Measurements from ENCODE around the gene TCEAL3.
"Not testable (repeated sequence)": the region's sequence is repeated elsewhere in the genome, so short reads cannot be mapped to it uniquely, and the experiment has no call there.

The TCEAL3 gene, protein sequence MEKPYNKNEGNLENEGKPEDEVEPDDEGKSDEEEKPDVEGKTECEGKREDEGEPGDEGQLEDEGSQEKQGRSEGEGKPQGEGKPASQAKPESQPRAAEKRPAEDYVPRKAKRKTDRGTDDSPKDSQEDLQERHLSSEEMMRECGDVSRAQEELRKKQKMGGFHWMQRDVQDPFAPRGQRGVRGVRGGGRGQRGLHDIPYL

DNA sequence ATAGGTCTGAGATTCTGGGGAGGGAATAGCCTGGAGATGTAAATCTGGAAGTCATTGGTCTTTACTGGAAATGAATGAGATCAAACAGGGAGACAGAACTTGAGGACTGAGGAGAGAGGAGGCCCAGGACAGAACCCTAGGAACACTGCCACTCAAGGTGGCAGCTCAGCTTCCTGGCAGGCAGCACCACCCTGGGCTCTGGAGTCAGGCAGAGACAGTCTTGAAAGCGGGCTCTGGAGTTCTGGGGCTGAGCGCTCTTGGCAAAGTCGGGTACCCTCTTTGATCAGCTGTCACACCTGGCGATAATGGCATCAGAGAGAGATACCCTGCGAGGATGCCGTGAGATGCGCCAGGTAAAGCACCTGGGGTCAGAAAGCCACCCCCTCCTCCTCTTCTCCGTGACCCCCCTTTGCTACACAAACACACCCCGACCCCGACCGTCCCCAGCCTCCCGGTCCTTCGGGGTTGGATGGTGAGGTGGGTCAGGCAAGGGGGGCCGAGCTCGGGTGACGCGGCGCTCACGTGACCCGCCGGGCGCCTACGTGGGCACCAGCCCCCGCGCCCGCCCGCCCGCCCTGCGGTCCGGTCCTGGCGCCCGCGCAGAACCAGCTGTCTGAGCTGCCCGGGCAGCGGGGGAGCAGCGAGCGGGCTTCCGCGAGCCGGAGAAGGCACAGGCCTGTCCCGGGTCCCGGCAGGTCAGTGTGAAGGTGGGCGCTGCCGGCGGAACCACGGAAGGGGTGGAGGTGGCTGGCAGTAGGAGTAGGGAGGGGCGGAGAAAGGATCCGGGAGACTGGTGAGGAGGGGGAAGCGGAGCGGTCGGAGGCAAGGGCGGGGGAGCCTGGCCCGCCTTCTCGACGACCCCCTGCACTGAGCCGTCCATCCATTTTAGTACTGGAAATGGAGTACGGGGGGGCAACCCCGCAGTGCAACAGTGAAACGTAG, at the start of gene TCEAL3:
TCEAL3 (plus strand) TSS at position 600 of the 942 bp plus-strand sequence. CDS start 1,102 bp downstream, outside the sequence.
- DNase-seq (ENCODE audit: low read depth): peak; percentile 19

DNA sequence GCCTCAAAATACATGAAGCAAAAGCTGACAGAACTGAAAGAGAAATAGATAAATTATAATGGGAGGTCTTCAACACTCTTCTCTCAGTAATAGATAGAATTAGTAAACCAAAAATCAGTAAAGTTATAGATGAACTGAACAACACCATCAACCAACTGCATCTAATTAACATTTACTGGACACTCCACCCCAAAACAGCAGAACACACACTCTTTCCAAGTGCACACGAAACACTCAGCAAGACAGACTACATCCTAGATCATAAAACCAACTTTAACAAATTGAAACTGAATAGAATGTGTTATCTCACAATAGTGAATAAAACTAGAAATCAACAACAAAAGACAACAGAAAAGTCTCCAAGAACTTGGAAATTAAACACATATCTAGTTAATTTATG, 47.5 kb upstream of the TCEAL3 start:
- DNase-seq (ENCODE audit: low read depth): no peak

DNA sequence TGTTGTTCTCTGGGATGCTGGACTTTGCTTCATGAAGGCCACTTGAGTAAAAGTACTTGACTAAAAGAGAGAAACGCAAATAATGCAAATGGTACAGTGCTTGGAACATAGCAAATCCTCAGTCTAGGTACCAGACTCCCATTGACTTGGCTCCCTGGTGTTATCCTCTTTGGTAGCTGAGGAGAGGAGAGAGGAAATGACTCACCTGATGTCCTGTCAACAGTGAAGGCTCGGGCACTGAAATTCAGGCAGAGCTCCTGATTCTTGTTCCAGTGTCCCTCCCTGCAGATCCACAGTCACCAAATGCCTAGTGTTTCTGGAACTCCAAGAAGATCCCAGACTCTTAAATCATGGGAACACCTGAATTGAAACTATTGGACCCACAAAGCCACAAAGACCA, 45.0 kb upstream of the TCEAL3 start:
- no peak for DNase-seq (ENCODE audit: low read depth)

DNA sequence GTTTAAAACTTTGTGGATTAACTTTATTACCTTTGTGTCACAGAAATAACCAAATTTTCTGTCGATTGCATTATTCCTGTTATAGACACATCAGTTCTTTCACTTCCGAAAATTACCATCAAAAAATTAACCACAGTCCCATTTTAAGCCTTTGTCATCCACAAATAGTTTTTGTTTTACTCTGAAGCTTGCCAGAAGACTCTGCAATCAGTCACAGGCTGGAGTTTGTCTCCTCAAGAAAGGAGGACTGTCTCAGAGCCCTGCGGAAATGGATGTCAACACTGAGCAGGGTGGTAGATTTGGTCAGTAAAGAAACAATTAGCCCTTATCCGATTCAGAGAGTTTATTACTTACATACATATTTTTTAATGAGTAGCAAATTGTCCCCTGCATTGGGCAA, 42.6 kb upstream of the TCEAL3 start:
- no peak for DNase-seq (ENCODE audit: low read depth)

DNA sequence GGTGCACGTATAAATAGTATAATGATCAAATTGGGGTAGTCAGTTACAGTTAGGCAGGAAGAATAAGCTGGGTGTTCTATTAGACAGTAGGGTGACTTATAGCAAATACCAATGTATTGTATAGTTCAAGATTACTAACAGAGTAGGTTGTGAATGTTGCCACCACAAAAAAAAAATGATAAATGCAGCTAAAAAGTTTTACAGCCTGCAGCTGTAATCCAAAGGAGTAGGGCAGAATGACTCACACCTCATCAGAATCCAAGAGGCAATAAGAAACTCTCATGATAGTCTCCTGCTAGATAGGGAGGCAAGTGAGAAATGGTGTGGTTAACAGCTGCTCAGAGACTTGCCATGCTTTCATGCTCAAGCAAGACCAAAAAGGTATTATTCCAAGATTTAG, 42.0 kb upstream of the TCEAL3 start:
- no peak for DNase-seq (ENCODE audit: low read depth)

DNA sequence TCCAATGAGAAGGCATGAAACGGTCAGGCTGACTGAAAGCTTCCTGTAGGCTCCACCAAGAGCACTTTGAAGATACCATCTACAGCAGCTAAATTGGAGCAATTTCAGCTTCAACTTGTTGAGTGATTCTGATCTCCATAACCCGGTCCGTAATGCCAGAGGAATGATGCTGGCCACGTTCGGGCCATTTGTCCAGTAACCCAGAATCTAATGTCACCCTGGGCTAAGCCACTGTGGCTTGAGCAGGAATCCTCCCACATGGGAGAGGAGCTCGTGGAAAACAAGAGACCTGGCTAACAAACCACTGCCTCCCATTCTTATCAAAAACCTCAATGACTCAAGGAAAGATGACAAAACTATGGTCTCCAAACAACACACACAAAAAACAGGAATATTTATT, 36.6 kb upstream of the TCEAL3 start:
- no peak for DNase-seq (ENCODE audit: low read depth)

DNA sequence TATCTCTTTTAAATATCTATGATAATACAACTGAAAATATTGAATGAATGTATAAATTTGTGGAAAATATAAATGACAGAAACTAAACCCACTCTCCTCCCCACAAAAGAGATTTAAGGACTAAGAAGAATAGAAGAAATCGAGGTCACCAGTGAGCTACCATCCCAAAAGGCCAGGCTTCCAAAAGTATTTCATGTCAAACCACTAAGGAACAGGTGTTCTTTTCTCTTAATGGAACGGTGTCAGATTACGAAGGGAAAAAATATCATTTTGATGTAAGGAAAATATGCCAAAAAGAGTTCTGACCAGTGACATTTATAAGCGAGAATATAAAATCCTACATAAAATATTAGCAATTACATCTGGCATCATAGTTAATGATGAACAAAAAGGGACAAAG, 36.0 kb upstream of the TCEAL3 start:
- no peak for DNase-seq (ENCODE audit: low read depth)

DNA sequence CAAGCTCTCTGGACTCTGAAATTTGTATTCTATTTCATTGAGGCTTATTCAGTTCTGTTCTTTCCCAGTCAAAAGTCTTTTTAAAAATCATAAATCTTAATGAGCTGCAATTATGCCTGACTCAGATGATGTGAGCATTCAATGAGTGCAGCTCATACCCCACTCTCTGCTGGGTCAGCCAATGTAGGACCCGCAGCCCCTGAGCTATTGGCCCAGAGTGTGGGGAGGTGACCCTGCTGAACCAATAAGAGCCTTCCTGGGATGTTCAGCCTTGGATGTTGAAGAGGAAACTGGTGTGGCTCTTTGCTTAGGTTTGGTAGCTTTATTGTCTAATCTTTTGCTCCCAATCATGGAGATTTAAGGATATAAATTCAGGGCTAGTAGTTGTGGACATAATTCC, 34.6 kb upstream of the TCEAL3 start:
- DNase-seq (ENCODE audit: low read depth): no peak

DNA sequence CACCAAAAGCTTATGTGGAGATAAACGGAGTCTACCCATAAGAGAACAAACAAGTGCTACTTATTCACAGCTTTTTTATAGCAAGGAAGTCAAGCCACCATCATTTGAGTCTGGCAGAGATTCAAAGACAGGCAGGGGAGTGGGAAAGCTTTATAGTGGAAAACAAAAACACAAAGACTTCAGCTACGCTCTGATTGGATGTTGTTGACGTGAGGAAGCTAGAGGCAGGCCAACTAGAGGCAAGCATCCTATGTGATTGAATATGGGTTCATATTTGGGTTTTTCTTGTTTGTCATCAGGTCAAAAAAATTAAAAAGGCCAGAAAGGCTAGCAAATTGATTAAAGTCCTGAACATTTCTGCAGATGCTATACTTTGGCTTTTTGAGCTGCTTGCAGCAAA, 23.2 kb upstream of the TCEAL3 start:
- no peak for DNase-seq (ENCODE audit: low read depth)

DNA sequence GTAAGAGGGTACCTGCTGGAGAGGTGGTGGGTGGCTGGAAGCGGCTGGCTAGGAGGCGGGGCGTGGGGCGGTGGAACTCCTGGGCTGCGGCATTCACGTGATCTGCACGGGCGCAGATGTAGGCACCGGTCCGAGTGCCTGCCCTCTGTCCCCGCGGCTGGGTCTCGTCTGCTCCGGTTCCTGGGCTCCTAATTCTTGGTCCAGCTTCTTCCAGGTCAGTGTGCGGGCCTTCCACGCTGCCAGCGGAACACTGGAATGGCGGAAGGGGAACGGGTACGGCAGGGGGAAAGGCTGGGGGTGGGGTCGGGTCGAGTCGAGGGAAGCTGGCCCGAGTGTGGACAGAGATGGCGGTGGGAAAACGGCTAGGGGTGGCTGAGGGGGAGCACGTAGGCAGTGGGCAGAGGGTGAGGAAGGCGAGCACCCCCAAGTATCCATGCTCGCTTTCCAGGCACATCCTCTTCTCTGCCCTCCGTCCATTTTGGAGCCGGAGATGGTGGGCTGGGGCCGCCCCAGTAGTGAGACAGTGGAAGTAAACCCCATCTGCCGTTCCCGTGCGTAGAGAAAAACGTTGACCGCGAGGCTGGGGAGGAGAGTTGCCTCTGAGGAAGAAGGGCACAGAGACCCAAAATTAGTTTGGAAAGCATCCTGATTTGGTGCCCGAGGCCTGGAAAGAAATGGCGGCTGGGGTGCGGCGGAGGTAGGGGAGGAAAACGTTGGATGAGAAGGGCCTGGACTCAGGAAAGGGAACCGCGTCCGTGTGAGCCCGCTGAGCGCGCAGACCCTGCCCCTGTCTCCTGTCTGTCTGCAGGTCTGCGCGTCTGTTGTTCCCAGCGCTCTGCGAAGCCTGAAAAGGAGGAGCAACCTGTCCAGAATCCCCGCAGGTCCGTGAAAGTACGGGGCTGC, 22.1 kb upstream of the TCEAL3 start, which contains the start of gene TCEAL4:
TCEAL4 (plus strand) TSS at position 105 of the 903 bp plus-strand sequence. CDS start 1,161 bp downstream, outside the sequence.
- peak; percentile 31 for DNase-seq (ENCODE audit: low read depth)

DNA sequence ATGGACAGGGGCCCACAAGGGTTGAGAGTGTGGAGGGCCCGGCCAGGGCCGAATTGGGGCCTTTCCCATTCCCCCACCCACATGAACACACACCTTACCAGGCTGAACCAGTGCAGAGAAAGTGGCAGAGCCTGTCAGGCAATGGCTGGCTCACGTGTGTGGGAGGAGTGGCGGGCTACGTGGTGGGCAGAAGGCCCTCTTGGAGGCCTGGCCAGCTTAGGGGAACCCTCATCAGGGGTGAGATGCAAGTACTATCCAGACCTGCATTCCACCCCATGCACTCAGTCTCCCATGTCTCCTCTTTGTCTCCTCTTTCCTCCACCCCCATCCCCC, 21.5 kb upstream of the TCEAL3 start:
- DNase-seq (ENCODE audit: low read depth): no peak

DNA sequence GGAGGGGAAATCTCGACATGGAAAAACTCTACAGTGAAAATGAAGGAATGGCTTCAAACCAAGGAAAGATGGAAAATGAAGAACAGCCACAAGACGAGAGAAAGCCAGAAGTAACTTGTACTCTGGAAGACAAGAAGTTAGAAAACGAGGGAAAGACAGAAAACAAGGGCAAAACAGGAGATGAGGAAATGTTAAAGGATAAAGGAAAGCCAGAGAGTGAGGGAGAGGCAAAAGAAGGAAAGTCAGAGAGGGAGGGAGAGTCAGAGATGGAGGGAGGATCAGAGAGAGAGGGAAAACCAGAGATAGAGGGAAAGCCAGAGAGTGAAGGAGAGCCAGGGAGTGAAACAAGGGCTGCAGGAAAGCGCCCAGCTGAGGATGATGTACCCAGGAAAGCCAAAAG, 21.1 kb upstream of the TCEAL3 start:
- no peak for DNase-seq (ENCODE audit: low read depth)

DNA sequence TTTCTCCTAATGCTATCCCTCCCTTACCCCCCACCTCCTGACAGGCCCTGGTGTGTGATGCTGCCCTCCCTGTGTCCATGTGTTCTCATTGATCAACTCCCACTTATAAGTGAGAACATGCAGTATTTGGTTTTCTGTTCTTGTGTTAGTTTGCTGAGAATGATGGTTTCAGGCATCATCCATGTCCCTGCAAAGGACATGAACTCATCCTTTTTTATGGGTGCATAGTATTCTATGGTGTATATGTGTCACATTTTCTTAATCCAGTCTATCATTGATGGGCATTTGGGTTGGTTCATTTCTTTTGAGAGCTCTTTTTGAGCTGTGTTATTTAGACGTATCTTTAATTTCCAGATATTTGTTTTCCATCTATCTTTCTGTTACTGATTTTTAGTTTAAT, 15.5 kb upstream of the TCEAL3 start:
- DNase-seq (ENCODE audit: low read depth): not testable (repeated sequence)

DNA sequence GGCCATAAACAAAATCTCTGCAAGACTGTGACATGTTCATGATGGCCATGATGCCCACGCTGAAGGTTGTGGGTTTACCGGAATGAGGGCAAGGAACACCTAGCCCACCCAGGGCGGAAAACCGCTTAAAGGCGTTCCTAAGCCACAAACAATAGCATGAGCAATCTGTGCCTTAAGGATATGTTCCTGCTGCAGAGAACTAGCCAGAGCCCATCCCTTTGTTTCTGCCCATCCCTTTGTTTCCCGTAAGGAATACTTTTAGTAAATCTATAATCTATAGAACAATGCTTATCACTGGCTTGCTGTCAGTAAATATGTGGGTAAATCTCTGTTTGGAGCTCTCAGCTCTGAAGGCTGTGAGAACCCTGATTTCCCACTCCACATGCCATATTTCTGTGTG, 12.6 kb upstream of the TCEAL3 start:
- DNase-seq (ENCODE audit: low read depth): not testable (repeated sequence)

DNA sequence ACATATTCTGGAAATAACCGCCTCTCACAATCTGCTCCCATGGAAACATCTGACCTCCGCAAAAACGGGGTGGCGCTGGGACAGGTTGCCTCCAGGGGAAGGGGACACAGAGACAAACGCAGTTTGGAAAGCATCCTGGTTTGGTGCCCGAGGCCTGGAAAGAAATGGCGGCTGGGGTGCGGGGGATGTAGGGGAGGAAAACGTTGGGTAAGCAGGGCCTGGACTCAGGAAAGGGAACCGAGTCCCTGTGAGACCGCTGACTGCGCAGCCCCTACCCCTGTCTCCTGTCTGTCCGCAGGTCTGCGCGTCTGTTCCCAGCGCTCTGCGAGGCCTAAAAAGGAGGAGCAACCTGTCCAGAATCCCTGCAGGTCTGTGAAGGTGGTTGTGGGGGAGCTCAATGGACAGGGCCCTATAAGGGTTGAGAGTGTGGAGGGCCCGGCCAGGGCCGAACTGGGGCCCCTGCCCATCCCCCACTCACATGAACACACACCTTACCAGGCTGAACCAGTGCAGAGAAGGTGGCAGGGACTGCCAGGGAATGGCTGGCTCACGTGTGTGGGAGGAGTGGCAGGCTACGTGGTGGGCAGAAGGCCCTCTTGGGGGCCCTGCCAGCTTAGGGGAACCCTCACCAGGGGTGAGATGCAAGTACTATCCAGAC, 672 bp downstream of the TCEAL3 start:
- DNase-seq (ENCODE audit: low read depth): no peak

DNA sequence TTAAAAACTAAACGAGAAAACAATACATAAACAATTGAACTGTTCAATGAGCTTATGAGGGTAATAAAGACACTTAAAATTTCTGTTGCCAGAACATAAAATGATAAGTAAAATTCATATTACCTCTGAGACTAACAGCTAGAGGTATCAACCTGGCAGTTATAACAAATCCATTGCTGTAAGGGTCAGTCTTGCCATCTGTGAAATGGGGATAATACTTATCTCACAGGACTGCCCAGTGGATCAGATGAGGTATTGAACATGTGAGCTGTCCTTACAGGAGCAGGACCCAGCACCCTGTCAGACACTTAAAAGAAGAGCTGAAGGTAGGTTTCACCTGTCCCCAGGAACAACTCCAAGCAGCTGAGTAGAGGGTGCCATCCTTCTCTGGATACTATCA, 2.5 kb downstream of the TCEAL3 start:
- no peak for DNase-seq (ENCODE audit: low read depth)

DNA sequence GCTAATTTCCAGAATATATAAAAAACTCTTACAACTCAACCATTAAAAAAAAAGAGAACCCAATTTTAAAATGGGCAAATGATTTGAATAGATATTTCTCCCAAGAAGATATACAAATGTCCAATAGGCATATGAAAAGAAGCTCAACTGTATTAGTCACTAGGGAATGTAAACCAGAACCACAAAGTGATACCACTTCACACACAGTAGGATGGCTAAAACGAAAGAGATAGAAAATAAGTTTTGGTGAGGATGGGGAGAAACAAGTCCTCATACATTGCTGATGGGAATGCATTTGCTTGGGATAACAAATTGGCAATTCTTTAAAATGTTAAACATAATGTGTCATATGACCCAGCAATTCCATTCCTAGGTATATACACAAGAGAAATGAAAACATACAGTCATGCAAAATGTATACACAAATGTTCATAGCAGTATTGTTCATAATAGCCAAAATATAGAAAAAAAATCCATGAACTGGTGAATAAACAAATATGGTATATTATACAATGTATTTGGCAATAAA, 5.7 kb downstream of the TCEAL3 start:
- no peak for DNase-seq (ENCODE audit: low read depth)

DNA sequence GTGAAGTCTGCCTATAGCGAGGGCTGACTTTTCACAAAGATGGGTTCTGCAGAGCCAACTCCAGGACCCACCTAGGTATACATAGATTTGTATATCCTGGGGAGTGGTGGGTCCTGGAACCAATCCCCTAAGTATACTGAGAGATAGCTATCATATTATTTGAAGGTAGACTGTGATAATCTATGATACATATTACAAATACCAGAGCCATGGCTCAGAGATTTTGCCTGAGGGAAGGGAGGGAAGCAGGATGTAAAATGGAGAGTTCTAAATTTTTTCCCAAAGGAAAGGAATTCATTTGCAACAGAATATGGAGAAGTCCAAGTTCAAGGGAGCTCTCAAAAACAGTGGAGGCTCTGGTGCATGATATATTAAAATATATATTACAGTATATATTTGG, 7.2 kb downstream of the TCEAL3 start:
- DNase-seq (ENCODE audit: low read depth): no peak

DNA sequence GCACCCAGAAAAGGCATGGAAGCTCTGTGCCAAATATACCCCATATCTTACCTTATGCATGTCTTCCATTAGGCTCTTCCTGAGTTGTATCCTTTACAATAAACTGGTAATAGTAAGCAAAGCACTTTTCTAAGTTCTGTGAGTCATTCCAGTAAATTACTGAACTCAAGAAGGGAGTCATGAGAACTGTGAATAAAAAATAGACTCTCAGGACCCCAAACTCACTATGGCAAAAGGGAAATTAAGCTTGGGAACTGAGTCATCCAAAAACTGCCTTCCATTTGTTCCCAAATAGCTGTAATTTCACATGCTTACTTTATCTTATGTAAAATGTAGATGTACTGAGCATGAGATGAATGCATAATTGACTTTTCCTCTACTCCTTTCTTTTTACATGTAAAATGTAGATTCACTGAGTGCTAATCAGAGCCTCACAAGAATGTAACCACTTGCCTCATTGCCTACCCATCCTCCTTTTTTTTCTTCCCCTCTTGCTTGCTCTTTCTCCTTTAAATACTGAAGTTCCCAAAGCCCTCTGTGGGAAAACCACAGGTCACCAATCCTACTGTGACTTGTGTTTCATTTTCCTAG, 8.1 kb downstream of the TCEAL3 start:
- no peak for DNase-seq (ENCODE audit: low read depth)

DNA sequence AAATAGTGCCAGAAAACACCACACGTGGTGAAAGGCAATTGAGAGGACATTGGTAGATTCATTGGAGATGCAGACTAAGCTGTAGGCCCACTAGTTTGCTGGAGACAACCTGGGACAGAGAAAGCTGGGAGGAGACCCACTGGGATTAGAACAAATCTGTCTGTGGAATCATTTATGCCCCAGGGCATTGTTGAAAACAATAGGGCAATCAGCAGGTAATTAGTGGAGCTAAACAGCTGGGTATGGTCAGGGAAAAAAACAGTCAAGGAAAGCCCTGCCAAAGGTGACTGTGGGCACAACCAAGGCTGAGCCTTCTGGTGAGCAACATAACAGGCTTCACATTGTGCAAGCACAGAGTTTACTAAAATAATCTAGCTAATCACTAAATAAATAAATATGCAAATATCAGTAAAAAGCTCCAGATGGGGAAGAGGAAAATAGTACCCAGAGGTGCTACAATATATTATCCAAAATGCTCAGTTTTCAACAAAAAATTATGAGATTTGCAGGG, 9.0 kb downstream of the TCEAL3 start:
- no peak for DNase-seq (ENCODE audit: low read depth)

DNA sequence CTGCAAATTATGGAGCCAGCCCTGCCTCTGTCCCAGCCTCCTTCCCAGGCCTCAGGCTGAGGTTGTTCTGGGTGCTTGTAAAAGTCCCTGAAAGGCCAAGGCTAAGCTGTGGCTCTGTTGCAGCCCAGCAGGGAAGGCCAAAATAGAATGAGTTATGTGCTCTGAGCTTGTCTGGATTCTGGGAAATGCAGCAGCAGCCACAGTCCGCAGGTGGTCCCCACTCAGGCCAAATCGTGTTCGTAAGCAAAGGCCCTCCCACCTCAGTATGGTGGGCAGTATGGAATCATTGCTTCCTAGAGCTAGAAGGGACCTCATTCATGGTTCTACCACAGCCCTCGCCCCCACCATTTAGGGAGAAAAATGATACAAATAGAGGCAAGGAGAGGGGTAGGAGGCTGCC, 16.3 kb downstream of the TCEAL3 start:
- DNase-seq (ENCODE audit: low read depth): no peak
